Measurements from ENCODE around the gene RRP1B. TPM values are rescaled to one million over a fixed set of nuclear protein-coding genes. Genes with fewer than 3 reads are reported as not detected.

The RRP1B gene
- total RNA-seq, 4 donors from 2014 or later = 13.3 to 23.4 (median 22.5) TPM

DNA sequence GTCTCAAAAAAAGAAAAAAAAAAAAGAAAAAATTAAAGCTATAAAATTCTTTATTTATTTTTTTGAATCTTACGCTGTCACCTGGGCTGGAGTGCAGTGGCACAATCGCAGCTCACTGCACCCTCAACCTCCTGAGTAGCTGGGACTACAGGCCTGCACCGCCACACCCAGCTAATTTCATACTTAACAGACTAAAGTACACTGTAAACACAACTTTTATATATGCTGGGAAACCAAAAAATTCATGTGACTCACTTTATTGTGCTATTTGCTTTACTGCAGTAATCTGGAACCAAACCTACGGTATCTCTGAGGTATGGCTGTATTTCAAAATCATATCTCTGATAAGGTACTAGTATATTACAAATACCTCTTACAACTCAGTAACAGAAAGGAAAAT lies 40.4 kb upstream of the RRP1B start:
- Histone ChIP-seq H3K9me3 (peaks cover 0 to 17% (median 13%) of the 10 kb centered on the region in 3 donors), H3K4me3 (no peak overlapping the region), H3K36me3 (no peaks in the 10 kb centered on the region), H3K27ac (no peak overlapping the region), H3K27me3 (no peaks in the 10 kb centered on the region), H3K4me1 (no peaks in the 10 kb centered on the region)
- TF ChIP-seq, protein P1, sequence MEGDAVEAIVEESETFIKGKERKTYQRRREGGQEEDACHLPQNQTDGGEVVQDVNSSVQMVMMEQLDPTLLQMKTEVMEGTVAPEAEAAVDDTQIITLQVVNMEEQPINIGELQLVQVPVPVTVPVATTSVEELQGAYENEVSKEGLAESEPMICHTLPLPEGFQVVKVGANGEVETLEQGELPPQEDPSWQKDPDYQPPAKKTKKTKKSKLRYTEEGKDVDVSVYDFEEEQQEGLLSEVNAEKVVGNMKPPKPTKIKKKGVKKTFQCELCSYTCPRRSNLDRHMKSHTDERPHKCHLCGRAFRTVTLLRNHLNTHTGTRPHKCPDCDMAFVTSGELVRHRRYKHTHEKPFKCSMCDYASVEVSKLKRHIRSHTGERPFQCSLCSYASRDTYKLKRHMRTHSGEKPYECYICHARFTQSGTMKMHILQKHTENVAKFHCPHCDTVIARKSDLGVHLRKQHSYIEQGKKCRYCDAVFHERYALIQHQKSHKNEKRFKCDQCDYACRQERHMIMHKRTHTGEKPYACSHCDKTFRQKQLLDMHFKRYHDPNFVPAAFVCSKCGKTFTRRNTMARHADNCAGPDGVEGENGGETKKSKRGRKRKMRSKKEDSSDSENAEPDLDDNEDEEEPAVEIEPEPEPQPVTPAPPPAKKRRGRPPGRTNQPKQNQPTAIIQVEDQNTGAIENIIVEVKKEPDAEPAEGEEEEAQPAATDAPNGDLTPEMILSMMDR (IDR thresholded peaks at IDR 0.05) = no peak
- no peak for TF ChIP-seq POLR2A (IDR thresholded peaks at IDR 0.05)
- no peak for DNase-seq
- intact Hi-C loops (cut with DNase I) = no loop called here
- WGBS, 2 donors = 91 to 97% methylated on average over 4 of the region's 4 CpGs

DNA sequence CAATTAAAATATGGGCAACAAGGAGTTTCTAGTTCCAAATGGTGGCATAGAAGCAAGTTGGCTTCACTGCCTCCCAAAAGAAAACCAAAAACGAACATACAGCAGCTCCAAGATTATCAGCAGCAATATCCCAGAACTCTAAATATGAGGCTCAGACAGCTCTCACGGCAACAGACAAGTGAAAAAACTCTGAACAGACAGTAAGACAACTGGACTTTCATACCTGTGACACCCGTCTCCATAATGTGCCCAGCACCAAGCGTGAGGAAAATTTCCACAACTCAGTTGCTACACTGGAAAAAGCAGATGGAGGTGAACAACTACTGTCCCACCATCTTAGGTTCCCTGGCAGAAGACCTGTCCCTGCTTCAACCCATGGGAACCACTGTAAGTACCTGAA lies 40.0 kb upstream of the RRP1B start:
- H3K27me3 ChIP-seq = no peaks in the 10 kb centered on the region
- peaks cover 0 to 17% (median 13%) of the 10 kb centered on the region in 3 donors for H3K9me3 ChIP-seq
- no peaks in the 10 kb centered on the region for H3K4me1 ChIP-seq
- no peaks in the 10 kb centered on the region for H3K36me3 ChIP-seq
- no peak for TF ChIP-seq POLR2A (IDR thresholded peaks at IDR 0.05)
- TF ChIP-seq, protein P1 (IDR thresholded peaks at IDR 0.05) = no peak
- DNase-seq = no peak
- intact Hi-C loops (cut with DNase I) = no loop called here
- no peak overlapping the region for H3K27ac ChIP-seq
- H3K4me3 ChIP-seq = no peak overlapping the region
- WGBS, 2 donors = 88 to 89% methylated on average over 3 to 4 of the region's 4 CpGs

DNA sequence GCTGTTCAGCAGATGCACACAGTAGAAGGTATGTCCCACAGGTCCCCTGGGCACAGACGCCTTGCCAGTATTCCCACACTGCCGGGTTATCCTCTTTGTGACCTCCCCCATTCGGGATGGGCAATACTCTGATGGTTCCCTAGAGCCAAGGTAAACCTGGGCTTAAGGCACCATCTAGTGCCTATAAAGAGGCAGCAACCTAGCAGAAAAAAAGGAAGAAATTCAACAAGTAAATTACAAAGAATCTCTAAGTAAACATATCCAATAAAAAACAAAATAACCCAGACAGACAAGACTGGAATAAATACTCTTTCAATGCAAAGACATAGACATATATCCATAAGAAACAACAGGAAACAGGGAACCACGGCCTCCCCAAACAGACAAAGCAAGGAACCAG lies 39.5 kb upstream of the RRP1B start:
- H3K27ac ChIP-seq = no peak overlapping the region
- H3K36me3 ChIP-seq = no peaks in the 10 kb centered on the region
- intact Hi-C loops (cut with DNase I) = no loop called here
- TF ChIP-seq POLR2A (IDR thresholded peaks at IDR 0.05) = no peak
- TF ChIP-seq, protein P1 (IDR thresholded peaks at IDR 0.05) = peak in 1 of 6 experiments; percentile 19
- 94 to 99% methylated on average over 4 of the region's 4 CpGs for WGBS, 2 donors
- no peak for DNase-seq
- H3K4me1 ChIP-seq = no peaks in the 10 kb centered on the region
- H3K4me3 ChIP-seq = no peak overlapping the region
- peaks cover 0 to 17% (median 13%) of the 10 kb centered on the region in 3 donors for H3K9me3 ChIP-seq
- H3K27me3 ChIP-seq = no peaks in the 10 kb centered on the region

DNA sequence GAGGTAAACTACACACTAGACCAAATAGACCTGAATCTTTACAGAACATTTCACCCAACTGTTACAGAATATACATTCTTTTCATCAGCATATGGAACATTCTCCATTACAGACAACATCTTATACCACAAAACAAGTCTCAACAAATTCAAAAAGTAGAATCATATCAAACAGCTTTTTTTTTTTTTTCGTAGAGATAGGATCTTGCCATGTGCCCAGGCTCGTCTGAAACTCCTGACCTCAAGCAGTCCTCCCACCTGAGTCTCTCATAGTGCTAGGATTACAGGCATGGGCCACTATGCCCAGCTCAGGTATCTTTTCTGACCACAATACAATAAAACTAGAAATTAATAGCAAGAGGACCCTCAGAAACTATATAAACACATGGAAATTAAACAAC lies 36.6 kb upstream of the RRP1B start:
- H3K36me3 ChIP-seq = no peaks in the 10 kb centered on the region
- intact Hi-C loops (cut with DNase I) = no loop called here
- 32 to 68% methylated on average over 2 of the region's 2 CpGs for WGBS, 2 donors
- peaks cover 0 to 17% (median 13%) of the 10 kb centered on the region in 3 donors for H3K9me3 ChIP-seq
- TF ChIP-seq, protein P1 (IDR thresholded peaks at IDR 0.05) = no peak
- TF ChIP-seq POLR2A (IDR thresholded peaks at IDR 0.05) = no peak
- H3K27ac ChIP-seq = no peak overlapping the region
- no peaks in the 10 kb centered on the region for H3K27me3 ChIP-seq
- no peaks in the 10 kb centered on the region for H3K4me1 ChIP-seq
- DNase-seq = no peak
- H3K4me3 ChIP-seq = no peak overlapping the region

DNA sequence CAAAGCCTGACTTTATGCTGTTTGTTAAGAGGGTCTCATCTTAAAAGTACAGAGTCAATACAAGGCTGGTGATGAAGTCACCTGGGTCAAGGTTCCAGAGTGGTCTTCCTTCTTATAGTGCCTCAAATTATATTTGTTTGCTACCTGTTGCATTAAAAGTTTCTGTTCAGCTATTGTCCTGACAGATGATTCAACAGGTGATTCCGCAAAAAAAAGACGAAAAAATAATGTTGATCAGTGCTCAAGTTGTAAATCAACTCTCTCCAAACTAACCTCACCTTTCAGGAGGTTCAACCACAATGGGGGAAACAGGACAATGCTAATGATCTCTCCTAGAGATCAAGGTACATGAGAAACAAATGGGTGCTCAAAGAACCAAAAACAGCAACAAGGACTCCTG lies 35.8 kb upstream of the RRP1B start:
- WGBS, 2 donors = 91 to 100% methylated on average over 2 of the region's 2 CpGs
- Histone ChIP-seq H3K9me3 (peaks cover 0 to 17% (median 13%) of the 10 kb centered on the region in 3 donors), H3K4me3 (no peak overlapping the region), H3K27me3 (no peaks in the 10 kb centered on the region), H3K4me1 (no peaks in the 10 kb centered on the region), H3K36me3 (no peaks in the 10 kb centered on the region), H3K27ac (no peak overlapping the region)
- intact Hi-C loops (cut with DNase I) = no loop called here
- TF ChIP-seq, protein P1 (IDR thresholded peaks at IDR 0.05) = no peak
- TF ChIP-seq POLR2A (IDR thresholded peaks at IDR 0.05) = no peak
- DNase-seq = no peak

All from esophagus squamous epithelium (tissue), 5 donors.